PC-3 (cell line): ENCODE measurements around the gene PHC3.

Source experiments
- EZH2 ChIP-seq: fragments of 300-600 bp; sonication (generic); IDR thresholded peaks from one replicate; pipeline ENCODE4 v1.6.1; 2017; ENCODE audit warnings: antibody characterized with exemption, mild to moderate bottlenecking, low read length; ENCODE audit not compliant: unreplicated experiment
- EZH2phosphoT487 ChIP-seq: fragments of 300-600 bp; sonication (generic); IDR thresholded peaks from 2 replicates; pipeline ENCODE4 v1.6.1; 2018; ENCODE audit warnings: mild to moderate bottlenecking, antibody characterized with exemption, low read length, borderline replicate concordance
- TF ChIP-seq, protein P1 (sequence below): fragments of 300-600 bp; sonication (generic); conservative IDR thresholded peaks from 2 replicates; pipeline ENCODE4 v1.5.1; 2017; ENCODE audit warnings: antibody characterized with exemption, low read depth, mild to moderate bottlenecking, low read length

- TF ChIP-seq, protein P1, sequence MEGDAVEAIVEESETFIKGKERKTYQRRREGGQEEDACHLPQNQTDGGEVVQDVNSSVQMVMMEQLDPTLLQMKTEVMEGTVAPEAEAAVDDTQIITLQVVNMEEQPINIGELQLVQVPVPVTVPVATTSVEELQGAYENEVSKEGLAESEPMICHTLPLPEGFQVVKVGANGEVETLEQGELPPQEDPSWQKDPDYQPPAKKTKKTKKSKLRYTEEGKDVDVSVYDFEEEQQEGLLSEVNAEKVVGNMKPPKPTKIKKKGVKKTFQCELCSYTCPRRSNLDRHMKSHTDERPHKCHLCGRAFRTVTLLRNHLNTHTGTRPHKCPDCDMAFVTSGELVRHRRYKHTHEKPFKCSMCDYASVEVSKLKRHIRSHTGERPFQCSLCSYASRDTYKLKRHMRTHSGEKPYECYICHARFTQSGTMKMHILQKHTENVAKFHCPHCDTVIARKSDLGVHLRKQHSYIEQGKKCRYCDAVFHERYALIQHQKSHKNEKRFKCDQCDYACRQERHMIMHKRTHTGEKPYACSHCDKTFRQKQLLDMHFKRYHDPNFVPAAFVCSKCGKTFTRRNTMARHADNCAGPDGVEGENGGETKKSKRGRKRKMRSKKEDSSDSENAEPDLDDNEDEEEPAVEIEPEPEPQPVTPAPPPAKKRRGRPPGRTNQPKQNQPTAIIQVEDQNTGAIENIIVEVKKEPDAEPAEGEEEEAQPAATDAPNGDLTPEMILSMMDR, result no peak
- no peak for TF ChIP-seq EZH2phosphoT487
- no peak for TF ChIP-seq EZH2
These were observed 23.0 kb upstream of the PHC3 start for GRCh38 chr3:170204509-170204908.
